Lower leg skin (tissue), 3 donors: ENCODE measurements around the gene IL17D.

Source experiments
- CTCF ChIP-seq, 3 donors: fragments of 450-650 bp; IDR thresholded peaks; one replicate each; pipeline ENCODE4 v1.5.1; 2016; ENCODE audit warnings: antibody characterized with exemption in 3 of 3, mild to moderate bottlenecking in 3 of 3, moderate library complexity in 2 of 3
- POLR2A ChIP-seq, 2 donors: fragments of 450-650 bp; IDR thresholded peaks; one replicate each; pipeline ENCODE4 v1.6.1; 2016 to 2017; ENCODE audit warnings: antibody characterized with exemption in 2 of 2, mild to moderate bottlenecking in 1 of 2, moderate library complexity in 1 of 2

GRCh38 chr13:20702530-20702914 is 977 bp upstream of the IL17D start:
- TF ChIP-seq CTCF (IDR thresholded peaks at IDR 0.05): no peak
- TF ChIP-seq POLR2A (IDR thresholded peaks at IDR 0.05): no peak
